ENCODE data around the gene IFITM1. TPM values are rescaled to one million over a fixed set of nuclear protein-coding genes. Genes with fewer than 3 reads are reported as not detected.
"Not testable (repeated sequence)": the region's sequence is repeated elsewhere in the genome, so short reads cannot be mapped to it uniquely, and the experiment has no call there.

Gene IFITM1
- 100 to 1,000 TPM; 182 to 220 TPM for total RNA-seq

- H3K9me3 ChIP-seq = no peaks in the 10 kb centered on the region
- peaks cover 15 to 48% of the 10 kb centered on the region in 2 donors for H3K4me1 ChIP-seq (ENCODE audit: control insufficient read depth in 1 of 2, low read depth in 2 of 2)
- no peak for ATAC-seq (ENCODE audit: insufficient number of reproducible peaks, low FRiP score, low read depth)
- DNase-seq (ENCODE audit: low spot score) = no peak
- H3K27ac ChIP-seq = peak within 1 kb of the TSS in 1 of 2 donors; percentile 68
- no peak for TF ChIP-seq CTCF (IDR thresholded peaks at IDR 0.05)
- H3K27me3 ChIP-seq (replicated peaks; ENCODE audit: insufficient read depth) = no peaks in the 10 kb centered on the region
- peak within 1 kb of the TSS; percentile 57 for H3K4me3 ChIP-seq
- H3K36me3 ChIP-seq = no peaks in the 10 kb centered on the region
These were observed at the start of gene IFITM1 for GRCh38 chr11:313787-314553. Gene IFITM1 (plus strand): TSS chr11:314040. CDS start chr11:314171, 131 bp downstream.

- Histone ChIP-seq H3K27ac (no peak overlapping the region), H3K4me1 (ENCODE audit: control insufficient read depth in 1 of 2, low read depth in 2 of 2) (no peaks in the 10 kb centered on the region), H3K36me3 (no peaks in the 10 kb centered on the region), H3K4me3 (no peak overlapping the region), H3K27me3 (replicated peaks; ENCODE audit: insufficient read depth) (no peaks in the 10 kb centered on the region), H3K9me3 (peaks cover 6% of the 10 kb centered on the region)
- ATAC-seq (ENCODE audit: insufficient number of reproducible peaks, low FRiP score, low read depth) (no peak), DNase-seq (ENCODE audit: low spot score) (no peak)
- no peak for TF ChIP-seq CTCF (IDR thresholded peaks at IDR 0.05)
These were observed 47.0 kb upstream of the IFITM1 start for GRCh38 chr11:266676-267439.

- H3K36me3 ChIP-seq = no peaks in the 10 kb centered on the region
- no peak for ATAC-seq (ENCODE audit: insufficient number of reproducible peaks, low FRiP score, low read depth)
- no peaks in the 10 kb centered on the region for H3K27me3 ChIP-seq (replicated peaks; ENCODE audit: insufficient read depth)
- peak overlapping the region; percentile 52 for H3K4me3 ChIP-seq
- DNase-seq (ENCODE audit: low spot score) = no peak
- no peak for TF ChIP-seq CTCF (IDR thresholded peaks at IDR 0.05)
- no peaks in the 10 kb centered on the region for H3K4me1 ChIP-seq (ENCODE audit: control insufficient read depth in 1 of 2, low read depth in 2 of 2)
- H3K9me3 ChIP-seq = peaks cover 6% of the 10 kb centered on the region
- peak overlapping the region in 1 of 2 donors; percentile 55 for H3K27ac ChIP-seq
These were observed 46.3 kb upstream of the IFITM1 start for GRCh38 chr11:267491-267994.

GRCh38 chr11:268716-269145, 45.1 kb upstream of the IFITM1 start:
- not testable (repeated sequence) for DNase-seq (ENCODE audit: low spot score); ATAC-seq (ENCODE audit: insufficient number of reproducible peaks, low FRiP score, low read depth); H3K4me1 ChIP-seq (ENCODE audit: control insufficient read depth in 1 of 2, low read depth in 2 of 2); H3K9me3 ChIP-seq; H3K27me3 ChIP-seq (replicated peaks; ENCODE audit: insufficient read depth); H3K36me3 ChIP-seq
- Histone ChIP-seq H3K4me3 (peak overlapping the region; percentile 52), H3K27ac (peak overlapping the region; percentile 17 to 55)

GRCh38 chr11:269146-269890, 44.5 kb upstream of the IFITM1 start:
- Histone ChIP-seq H3K9me3 (peaks cover 6% of the 10 kb centered on the region), H3K4me3 (peak overlapping the region; percentile 52), H3K27me3 (replicated peaks; ENCODE audit: insufficient read depth) (no peaks in the 10 kb centered on the region), H3K4me1 (ENCODE audit: control insufficient read depth in 1 of 2, low read depth in 2 of 2) (no peaks in the 10 kb centered on the region), H3K36me3 (no peaks in the 10 kb centered on the region), H3K27ac (peak overlapping the region in 1 of 2 donors; percentile 55)
- DNase-seq (ENCODE audit: low spot score) = no peak
- ATAC-seq (ENCODE audit: insufficient number of reproducible peaks, low FRiP score, low read depth) = peak; percentile 16
- no peak for TF ChIP-seq CTCF (IDR thresholded peaks at IDR 0.05)
